ENCODE data around the gene DRAP1.

Gene DRAP1

DNA sequence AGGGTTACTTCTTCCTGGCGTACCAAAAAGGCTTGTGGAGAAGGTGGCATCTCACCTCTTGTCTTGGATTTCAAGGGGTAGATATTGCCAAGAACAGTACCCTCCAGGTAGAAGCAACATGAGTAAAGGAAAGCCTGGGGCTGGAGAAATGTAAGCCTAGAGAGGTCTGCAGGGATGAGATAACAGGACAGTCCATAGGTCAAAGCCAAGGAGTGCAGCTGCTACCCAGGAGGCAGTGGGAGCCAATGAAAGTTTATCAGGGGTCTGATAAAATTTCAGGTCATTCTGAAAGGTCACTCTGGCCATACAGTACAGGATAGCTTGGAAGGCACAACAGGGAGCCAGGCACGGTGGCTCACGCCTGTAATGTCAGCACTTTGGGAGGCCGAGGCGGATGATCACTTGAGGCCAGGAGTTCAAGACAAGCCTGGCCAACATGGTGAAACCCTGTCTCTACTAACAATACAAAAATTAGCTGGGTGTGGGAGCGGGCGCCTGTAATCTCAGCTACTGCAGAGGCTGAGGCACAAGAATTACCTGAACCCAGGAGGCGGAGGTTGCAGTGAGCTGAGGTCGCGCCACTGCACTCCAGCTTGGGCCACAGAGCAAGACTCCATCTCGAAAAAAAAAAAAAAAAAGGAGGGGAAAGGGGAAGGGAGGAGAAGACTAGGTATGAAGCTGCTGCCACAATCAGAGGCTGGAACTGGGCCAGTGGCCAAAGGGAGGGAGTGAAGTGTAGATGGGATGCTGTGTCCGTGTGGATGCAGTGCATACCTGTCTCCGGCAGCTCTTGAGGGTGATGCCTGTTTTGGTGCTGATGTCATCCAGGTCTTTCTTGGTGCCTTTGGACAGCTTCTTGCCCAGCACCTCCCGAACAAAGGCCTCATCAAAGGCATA, 32.2 kb upstream of the DRAP1 start:
- ATAC-seq (no peak), DNase-seq (no peak)

DNA sequence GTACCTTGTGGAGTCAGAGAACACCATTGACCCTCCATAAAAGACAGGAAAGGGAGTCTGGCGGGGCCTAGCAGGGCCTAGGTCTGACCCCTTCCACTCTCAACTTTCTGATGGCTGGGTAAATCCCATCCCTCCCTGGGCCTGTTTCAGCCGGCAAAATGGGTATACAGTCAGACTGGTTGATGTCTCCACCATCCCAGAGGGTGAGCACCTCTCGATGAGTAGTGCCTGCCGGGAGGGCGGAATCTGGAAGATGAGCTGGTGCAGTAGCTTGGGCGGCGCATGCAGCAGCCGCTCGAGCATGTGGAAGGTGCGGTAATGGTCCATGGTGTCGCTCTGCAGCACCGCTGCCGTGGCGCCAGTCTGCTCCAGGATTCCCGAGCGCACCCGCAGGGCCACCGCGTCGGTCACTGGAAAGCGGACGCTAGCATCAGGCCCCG, 31.5 kb upstream of the DRAP1 start:
- no peak for ATAC-seq
- DNase-seq, result no peak

DNA sequence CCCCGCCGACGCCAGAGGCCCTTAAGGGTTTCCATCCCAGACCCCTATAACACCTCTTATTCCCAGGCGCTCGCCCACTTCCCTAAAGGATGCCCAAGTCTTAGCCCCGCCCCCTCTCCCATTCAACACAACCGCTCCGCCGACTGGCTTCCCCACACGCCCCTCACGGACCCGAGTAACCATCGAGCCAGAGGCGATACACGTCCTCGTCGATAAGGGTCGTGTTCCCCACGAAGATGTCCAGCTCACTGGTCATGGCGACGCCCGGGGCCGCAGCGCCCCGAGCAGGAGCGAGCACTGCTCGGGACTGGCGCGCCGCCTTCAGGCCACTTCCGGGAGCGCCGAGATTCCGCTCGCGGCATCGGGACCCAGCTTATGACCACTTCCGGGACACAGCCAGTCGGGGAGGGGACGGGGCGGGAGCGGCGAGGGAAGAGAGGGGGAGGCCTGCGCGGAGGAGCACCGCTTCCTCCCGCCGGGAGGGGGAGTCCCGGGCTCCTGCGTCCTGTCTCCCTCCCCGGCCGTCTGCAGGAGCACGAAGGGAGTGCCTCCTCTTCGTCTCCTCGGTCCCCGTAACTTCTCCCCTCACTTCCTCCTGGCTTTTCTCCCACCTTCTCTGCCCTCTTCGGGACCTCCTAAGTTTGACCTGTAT, 30.9 kb upstream of the DRAP1 start, which contains the start of gene FIBP:
TSS of gene FIBP (minus strand) at position 309 of the 652 bp plus-strand sequence. CDS start at position 256, 53 bp downstream.
- peak; percentile 69 for ATAC-seq
- peak; percentile 98 for DNase-seq

DNA sequence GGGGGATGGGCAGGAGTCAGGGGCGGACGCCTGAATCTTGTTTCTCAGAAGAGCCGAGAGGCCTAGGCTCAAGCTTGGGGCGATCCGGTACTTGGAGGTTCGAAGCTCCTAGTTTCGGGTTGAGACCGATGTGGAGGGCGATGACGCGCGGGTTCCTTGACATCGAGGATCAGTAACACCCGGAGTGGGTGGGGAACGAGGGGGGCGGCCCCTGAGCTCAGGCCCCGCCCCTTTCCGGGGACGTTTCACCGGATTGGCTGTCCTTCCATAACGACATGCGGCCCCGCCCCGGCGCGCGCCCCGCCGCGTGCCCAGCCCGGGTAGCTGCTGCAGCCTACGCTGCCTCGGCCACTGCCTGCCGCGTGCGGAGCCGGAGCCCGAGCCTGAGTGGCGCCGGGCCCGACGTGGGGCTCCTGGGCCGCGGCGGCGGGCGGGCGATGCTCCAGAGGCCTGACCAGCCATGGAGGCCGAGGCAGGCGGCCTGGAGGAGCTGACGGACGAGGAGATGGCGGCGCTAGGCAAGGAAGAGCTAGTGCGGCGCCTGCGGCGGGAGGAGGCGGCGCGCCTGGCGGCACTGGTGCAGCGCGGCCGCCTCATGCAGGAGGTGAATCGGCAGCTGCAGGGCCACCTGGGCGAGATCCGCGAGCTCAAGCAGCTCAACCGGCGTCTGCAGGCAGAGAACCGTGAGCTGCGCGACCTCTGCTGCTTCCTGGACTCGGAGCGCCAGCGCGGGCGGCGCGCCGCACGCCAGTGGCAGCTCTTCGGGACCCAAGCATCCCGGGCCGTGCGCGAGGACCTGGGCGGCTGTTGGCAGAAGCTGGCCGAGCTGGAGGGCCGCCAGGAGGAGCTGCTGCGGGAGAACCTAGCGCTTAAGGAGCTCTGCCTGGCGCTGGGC, 28.7 kb upstream of the DRAP1 start, which contains the start of gene CCDC85B:
TSS of gene CCDC85B (plus strand) at position 350 of the 895 bp plus-strand sequence. CDS start at position 461, 111 bp downstream.
- ATAC-seq, result peak; percentile 55

DNA sequence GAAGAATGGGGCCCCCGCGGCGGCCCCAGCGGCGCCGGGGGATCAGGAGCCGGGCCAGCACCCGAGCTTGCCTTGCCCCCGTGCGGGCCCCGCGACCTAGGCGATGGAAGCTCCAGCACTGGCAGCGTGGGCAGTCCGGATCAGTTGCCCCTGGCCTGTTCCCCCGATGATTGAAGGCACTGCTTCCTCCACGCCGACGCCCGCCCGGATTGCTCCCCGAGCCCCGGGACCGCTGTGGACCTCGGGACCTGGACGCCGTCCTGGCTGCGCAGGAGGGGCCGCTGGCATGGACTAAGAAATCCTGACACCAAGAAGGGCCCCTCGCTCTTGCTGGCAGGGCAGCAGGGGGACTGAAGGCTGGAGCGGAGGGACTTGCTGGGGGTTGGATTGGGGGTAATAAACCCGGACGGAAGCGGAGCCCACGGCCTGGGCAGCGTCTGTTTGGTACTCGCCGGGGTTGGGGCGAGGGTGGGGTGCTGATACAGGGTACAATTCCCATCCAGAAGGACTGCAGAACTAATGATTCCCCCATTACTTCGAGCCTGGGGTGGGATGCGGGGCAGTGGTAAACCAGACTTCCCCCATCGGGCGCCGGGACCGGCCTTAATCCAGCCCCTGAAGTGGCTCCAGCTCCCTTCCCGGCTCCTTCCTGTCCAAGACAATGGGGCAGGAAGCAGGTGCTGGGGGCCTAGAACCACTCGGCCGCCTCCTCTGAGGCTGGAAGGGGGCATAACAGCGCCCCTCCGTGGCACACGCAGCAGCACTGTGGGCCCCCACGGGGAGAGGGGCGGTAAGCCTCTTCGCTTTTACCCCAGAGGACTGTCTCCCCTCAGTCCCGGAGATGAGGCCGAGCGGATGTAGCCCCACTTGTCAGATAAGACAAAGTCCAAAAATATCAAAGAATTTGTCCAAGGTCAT, 27.7 kb upstream of the DRAP1 start:
- DNase-seq (peak; percentile 68), ATAC-seq (no peak)

More for the DNA sequence above, 28.7 kb upstream of the DRAP1 start, which contains the start of gene CCDC85B:
- DNase-seq, result peak; percentile 99

DNA sequence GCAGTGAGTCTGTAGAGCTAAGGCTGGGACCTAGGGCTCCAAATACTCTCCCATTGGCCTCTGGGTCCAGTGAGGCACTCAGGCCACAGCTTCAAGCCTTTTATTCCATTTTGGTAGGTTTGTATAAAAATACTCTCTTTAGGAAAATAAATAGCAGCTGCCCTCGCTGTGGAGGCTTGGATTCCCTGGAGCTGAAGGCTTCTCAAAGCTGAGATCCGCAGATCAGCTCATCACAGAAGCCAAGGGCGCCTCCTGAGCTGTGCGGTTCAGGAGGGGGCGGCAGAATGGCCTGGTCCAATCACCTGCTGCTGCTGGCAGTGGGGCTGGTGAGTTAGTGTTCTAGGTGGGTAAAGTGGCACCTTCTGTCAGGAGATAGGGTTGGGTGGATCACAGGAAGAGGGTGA, 27.1 kb upstream of the DRAP1 start:
- peak; percentile 20 for ATAC-seq
- DNase-seq, result peak; percentile 63

DNA sequence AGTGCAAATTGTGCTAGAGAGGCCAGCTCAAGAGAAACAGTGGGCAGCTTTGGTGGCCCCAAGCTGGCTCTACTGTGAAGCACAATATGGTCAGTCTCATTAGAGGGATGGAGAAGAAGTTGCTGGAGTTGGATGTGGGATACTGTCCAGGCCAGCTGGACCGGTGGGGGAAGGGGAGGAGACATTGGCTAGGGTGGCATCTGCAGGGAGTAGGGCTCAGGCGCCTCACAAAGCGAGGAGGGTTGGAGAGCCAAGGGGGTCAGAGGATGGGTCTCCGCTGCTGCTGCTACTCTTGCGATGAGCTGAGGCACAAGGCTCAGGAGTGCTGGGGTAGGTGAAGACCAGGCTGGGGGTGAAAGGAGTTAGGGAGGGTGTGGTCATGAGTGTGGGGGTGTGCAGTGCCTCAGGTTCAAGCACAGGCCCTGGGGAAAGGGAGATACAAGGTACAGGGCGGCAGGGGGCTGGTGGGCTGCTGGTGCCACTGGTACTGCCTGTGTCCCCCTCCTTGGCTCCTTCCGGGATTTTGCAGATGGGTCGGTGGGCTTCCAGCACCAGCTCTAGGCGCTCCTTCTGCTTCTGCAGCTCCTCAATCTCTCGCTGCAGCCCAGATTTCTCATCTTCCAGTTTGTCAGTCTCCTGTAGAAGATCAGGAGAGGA, 26.4 kb upstream of the DRAP1 start:
- ATAC-seq (no peak), DNase-seq (no peak)

DNA sequence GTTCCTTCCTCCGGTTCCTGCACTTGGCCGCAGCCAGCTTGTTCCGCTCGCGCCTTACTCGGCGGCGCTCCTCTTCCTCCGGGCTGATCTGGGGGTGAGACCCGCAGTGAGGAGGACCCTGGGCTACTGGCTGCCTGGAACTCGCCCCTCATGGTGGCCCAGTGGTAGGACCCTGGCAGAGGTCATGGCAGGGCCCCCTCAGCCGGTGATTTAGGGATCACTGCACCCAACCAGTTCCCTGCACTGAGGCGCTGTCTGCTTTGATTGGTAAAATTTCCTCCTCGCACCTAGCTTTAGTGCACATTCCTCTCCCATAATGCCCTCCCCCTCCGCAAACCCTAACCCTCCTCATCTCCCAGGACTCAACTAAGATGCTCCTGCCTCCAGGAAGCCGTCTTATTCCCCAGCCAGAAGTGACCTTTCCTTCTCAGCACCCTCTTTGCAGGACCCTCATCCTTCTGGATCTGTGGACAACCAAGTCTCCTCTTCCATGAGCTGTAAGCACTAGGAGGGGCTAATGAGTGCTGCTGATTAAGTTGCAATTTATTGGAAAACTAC, 25.1 kb upstream of the DRAP1 start:
- ATAC-seq (no peak), DNase-seq (no peak)

DNA sequence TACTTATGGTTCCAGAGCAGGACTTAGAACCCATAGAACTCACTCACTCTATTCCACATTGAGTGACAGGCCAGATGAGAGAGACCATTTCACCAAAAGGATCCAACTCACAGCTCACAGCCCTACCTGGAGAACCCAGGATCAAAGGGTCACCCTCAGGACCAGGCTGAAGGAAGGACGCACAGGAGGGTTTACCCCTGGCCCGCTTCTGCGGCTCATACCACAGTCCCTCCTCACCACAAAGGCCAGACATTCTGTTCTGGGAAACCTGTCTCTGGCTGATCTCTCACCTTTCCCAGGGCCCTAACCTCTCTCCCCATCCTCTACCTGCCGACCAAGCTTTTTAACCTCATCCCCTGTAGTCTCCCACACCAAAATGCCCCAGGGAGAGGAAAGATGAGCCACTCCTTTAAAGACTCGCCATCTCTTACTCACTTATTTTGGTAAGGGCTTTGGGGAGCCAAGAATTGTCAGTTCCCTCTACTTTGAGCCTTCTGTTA, 23.7 kb upstream of the DRAP1 start:
- DNase-seq, result no peak
- no peak for ATAC-seq

DNA sequence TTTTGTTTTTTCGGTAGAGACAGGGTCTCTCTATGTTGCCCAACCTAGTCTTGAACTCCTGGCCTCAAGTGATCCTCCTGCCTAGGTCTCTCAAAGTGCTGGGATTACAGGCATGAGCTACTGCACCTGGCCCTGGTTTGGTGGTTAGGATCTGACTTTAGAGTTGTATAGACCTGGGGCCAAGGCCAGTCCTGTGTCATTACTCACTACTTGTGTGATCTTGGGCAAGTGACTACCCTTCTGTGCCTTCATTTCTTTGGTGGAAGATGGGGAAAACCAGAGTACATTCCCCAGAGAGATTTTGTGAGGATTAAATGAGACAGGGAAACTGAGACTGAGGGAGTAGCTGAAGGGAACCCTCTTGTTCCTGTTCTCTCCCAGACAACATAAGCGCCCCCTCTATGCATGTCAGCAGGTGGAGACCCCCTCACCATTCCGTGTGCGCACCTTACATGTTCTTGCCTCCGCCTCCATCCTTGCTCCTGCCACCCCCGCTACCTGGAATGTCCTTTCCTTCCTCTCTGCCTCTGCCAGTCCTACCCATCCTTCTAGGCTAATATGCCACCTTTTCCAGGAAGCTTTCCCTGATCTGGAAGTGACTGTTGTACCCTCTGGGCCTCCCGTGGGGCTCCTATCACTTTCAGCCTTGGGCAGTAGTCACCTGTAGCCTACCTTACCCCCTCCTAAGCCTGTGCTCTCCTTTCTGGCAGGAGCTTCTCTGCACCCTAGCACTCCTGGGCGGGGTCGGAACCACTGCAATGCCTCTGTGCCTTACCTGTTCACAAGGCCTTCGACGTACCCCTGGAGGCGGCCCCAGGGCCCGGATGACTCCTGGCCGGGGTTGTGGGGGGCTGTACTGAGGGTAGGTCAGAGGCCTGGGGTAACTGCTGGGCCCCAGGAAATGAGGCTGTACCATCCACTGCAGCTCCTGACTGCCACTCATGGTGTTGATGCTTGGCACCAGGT, 22.9 kb upstream of the DRAP1 start:
- no peak for ATAC-seq
- DNase-seq, result no peak

DNA sequence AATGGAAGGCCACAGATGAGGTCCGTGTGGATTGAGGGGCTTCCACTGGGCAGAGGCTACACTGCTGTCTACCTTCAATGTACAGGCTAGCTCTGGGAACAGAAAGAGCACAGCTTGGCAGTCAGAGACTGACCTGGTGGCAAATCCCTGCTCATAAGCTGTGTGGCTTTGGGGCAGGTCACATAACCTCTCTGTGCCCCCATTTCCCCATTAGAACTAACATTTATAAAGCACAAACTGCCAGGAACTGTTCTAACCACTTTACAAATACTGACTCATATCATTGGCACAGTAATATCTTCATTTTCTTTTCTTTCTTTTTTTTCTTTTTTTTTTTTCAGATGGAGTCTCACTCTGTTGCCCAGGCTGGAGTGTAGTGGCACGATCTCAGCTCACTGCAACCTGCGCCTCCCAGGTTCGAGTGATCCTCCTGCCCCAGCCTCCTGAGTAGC, 22.2 kb upstream of the DRAP1 start:
- ATAC-seq, result no peak
- DNase-seq, result no peak

DNA sequence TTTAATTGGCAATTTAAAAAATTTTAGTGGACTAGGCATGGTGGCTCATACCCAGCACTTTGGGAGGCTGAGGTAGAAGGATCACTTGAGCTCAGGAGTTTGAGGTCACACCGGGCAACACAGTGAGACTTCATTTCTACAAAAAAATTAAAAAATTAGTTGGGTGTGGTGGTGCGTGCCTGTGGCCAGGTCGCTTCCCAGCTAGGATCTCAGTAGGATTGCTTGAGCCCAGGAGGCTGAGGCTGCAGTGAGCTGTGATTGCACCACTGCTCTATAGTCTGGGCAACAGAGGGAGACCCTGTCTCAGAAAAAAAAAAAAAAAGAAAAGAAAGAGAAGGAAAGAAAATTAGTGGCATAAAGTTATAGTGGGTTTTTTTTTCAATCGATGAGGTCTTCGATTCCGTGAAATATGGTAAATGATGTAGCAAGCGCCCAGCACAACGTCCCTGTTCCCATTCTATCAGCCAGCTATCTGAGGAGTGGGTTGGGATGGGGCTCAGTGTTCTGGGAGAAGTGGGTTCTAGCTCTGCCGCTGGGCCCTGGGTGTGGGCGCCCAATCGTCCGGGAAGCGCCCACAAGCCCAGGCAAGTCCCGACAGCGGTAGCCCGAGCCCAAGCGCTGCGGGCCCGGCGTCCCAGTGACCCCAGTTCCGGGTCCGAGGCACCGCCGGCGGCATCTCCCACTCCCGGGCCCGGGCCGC, 20.4 kb upstream of the DRAP1 start:
- no peak for ATAC-seq
- DNase-seq, result no peak

DNA sequence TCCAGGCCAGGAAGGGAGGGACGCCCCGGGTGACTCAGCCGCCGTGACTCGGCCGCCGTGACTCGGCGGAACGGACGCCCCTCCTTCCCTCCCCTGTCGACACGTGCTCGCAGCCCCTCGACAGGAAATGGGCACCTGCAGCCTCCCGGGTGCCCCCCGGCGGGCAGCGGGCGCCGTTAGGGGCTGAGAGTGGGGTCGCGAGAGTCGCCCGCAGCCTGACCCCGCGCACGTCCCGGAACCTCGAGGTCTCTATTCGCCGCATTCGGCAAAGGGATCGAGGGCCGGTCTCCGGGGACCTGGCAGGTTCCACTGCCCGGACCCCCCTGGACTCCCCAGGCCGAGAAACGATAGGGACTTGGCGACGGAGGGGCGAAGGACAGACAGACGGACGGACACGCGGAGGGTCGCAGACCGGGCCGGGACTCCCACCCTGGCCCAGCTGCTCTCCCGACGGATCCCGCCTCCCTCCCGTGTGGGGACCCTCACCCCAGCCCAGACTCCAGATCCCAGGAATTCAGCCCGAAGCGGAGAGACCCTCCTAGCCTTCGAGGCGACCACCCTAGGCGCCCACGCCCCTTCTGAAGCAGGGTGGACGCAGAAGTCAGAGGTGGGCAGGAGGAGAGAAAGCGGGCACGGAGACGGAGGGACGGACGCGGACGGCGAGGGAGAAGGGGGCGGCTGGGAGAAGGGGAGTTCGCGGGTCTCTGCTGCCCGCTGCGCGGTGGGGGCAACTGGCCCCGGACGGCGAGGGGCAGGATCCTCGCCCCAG, 19.7 kb upstream of the DRAP1 start:
- DNase-seq (peak; percentile 85), ATAC-seq (peak; percentile 59)

DNA sequence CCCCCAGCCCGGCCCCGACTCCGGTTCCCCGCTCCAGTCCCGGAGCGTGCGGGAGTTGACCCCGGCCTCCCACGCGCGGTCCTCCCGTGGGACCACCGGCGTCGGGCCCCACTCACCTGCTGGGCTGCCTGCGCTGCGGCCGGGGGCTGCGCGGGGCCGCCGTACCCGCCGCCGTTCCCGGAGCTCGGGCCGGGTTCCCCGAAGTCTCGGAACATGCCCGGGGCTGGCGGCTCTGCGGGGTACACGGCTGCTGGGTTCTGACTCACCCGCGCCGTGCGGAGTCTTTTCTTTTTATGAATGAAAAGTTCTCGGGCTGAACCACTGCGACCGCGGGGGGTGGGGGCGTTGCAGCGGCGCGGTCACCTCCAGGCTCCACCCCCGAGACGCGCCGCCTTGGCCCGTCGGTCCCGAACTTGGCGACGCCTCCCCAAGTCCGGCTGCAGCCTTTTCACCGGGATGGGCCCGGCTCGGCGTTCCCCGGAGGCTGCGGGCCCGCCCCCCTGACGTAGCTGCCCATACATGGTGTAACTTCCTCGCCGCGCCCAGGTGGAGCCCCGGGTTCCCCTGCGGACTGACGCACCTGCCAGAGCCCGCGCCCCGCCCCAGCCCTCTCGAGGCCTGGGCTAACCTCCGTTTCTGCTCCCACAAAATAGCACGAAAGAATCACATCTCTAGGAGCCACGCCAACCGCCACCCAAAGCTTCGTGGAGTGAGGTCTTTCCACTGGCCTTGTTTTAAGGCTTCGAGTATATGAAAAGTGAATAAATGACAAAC, 18.9 kb upstream of the DRAP1 start, which contains the start of gene FOSL1:
TSS of gene FOSL1 (minus strand) at position 264 of the 774 bp plus-strand sequence. CDS start at position 215, 49 bp downstream.
- DNase-seq, result peak; percentile 97
- peak; percentile 90 for ATAC-seq

DNA sequence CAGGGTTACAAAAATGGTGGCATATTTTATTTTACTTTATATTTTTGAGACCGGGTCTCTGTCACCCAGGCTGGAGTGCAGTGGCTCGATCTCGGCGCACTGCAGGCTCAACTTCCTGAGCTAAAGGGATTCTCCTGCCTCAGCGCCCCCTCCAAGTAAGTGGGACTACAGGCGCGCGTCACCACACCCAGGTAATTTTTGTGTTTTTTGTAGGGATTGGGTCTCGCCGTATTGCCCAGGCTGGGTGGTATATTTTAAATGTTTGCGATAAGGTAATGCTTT, 18.4 kb upstream of the DRAP1 start:
- ATAC-seq, result no peak

DNA sequence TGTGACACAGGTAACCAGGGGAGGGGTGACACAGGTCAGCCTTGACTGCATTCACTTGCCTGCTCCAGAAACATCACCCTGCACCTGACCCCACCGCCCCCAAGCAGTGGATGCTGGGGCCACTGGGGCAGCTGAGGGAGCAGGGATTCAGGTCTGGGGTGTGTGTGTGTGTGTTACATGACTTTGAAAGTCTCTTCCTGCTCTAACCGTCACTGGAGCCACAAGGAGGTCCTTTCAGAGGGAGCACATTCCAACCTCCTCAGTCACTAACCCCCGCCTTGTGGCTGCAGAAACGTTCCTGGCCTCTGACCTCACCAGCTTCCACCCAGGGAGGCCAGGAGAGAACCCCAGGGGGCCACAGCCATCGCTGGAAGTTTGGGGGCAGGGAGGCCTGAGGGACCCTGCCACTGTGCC, 16.2 kb upstream of the DRAP1 start:
- ATAC-seq, result no peak
- DNase-seq, result no peak

More for the DNA sequence above, 18.4 kb upstream of the DRAP1 start:
- no peak for DNase-seq

All from stimulated activated naive CD8-positive, alpha-beta T cell treated with anti-CD3 and anti-CD28 coated beads, Interleukin-15, Interleukin-2, amounts not matched to agents 100 U/mL and 50 U/mL, for 24 hours (primary cell).